ENCODE measurements around the gene TWIST2.

DNA sequence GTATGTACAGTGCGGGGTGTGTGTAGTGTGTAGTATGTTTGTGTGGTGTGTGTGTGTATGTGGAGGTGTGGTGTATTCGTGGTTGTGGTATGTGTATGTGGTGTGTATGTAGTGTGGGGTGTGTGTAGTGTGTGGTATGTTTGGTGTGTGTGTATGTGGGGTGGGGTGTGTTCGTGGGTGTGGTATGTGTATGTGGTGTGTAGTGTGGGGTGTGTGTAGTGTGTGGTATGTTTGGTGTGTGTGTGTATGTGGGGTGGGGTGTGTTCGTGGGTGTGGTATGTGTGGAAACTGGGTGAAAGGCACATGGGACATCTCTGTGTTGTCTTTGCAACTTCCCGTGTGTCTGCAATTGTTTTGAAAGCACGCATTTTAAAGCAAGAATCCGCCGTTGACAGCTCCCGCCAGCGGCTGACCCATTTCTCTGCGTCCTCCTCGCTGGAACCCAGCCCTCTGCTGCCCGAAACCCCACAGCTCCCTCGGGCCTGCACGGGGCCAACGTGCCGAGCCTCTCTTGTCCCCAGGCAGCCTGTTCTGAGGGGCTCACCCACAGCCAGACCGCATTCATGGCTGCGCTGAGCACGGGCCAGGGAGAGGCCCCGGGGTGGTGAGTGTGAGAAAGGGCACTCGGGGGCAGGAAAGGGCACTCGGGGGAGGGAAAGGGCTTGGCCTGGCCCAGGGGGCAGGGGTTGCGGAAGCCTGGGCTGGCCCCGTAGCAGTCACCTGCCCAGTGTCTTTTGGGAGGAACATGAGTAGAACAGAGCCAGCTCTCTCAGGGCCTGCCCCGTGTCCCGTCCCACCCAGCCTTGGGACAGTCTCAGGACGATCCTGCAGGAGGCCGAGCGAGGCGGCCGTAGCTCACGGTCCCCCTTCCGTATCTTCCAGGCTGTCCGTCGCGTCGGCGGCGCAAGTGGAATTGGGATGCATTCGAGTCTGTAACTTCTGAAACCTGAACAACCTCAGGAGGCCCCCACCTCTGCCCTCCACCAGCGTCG is 61.4 kb downstream of the TWIST2 start:
- TF ChIP-seq, protein P1, sequence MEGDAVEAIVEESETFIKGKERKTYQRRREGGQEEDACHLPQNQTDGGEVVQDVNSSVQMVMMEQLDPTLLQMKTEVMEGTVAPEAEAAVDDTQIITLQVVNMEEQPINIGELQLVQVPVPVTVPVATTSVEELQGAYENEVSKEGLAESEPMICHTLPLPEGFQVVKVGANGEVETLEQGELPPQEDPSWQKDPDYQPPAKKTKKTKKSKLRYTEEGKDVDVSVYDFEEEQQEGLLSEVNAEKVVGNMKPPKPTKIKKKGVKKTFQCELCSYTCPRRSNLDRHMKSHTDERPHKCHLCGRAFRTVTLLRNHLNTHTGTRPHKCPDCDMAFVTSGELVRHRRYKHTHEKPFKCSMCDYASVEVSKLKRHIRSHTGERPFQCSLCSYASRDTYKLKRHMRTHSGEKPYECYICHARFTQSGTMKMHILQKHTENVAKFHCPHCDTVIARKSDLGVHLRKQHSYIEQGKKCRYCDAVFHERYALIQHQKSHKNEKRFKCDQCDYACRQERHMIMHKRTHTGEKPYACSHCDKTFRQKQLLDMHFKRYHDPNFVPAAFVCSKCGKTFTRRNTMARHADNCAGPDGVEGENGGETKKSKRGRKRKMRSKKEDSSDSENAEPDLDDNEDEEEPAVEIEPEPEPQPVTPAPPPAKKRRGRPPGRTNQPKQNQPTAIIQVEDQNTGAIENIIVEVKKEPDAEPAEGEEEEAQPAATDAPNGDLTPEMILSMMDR (conservative IDR thresholded peaks at IDR 0.05; ENCODE audit: low read depth, low read length): no peak
- TF ChIP-seq EZH2 (IDR thresholded peaks at IDR 0.05; ENCODE audit: borderline replicate concordance, low read depth, low read length, poor library complexity, severe bottlenecking): no peak
